HG03066 (cell line): ENCODE results near the gene TBC1D2.
A peak's percentile ranks its signal among the peaks of the same experiment; 100 is the strongest.
"Not testable (repeated sequence)": the region's sequence is repeated elsewhere in the genome, so short reads cannot be mapped to it uniquely, and the experiment has no call there.

Experiments
- ATAC-seq: cut with Tn5 transposase; IDR thresholded peaks from one replicate; pipeline ENCODE4 v1.9.1; 2021; ENCODE audit warnings: low read depth; ENCODE audit not compliant: unreplicated experiment

TBC1D2 gene, protein sequence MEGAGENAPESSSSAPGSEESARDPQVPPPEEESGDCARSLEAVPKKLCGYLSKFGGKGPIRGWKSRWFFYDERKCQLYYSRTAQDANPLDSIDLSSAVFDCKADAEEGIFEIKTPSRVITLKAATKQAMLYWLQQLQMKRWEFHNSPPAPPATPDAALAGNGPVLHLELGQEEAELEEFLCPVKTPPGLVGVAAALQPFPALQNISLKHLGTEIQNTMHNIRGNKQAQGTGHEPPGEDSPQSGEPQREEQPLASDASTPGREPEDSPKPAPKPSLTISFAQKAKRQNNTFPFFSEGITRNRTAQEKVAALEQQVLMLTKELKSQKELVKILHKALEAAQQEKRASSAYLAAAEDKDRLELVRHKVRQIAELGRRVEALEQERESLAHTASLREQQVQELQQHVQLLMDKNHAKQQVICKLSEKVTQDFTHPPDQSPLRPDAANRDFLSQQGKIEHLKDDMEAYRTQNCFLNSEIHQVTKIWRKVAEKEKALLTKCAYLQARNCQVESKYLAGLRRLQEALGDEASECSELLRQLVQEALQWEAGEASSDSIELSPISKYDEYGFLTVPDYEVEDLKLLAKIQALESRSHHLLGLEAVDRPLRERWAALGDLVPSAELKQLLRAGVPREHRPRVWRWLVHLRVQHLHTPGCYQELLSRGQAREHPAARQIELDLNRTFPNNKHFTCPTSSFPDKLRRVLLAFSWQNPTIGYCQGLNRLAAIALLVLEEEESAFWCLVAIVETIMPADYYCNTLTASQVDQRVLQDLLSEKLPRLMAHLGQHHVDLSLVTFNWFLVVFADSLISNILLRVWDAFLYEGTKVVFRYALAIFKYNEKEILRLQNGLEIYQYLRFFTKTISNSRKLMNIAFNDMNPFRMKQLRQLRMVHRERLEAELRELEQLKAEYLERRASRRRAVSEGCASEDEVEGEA

DNA sequence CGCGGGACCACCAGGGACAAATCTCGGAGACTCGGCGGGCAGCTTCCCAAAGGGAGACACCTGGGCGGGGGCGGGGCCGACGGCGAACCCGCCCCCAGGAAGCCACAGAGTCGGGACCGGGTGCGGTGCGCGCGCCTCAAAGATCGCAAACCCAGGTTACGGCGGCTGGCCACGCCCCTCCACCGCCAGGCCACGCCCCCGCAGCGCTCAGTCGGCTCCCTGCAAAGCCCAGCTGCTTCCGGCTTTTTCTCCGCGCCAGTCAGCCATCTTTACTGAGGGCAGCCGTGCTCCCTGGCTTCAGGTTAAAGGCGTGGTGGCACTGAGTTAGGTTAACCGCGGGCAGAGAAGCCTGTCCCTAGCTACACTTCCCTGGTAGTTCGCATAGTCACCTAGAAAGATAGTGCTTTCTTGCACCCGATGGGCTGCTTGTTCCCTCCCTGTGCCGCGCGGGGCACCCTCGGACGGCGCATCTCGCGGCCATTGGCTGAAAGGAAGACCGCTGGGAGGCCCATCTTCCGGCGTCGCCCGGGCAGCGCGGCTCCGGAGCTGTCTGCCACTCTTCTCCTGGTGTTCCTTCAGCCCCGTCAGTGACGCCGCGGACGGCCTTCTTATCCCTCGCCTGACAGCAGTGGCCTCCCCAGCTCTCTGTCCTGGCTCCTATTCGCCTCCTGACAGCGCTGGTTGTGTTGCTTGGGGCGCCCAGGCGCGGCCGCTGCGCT is at the start of gene TBC1D2:
TSS of gene TBC1D2 (minus strand) at position 72 of the 719 bp plus-strand sequence. CDS start 108 bp downstream, outside the sequence.
- peak; percentile 86 for ATAC-seq

DNA sequence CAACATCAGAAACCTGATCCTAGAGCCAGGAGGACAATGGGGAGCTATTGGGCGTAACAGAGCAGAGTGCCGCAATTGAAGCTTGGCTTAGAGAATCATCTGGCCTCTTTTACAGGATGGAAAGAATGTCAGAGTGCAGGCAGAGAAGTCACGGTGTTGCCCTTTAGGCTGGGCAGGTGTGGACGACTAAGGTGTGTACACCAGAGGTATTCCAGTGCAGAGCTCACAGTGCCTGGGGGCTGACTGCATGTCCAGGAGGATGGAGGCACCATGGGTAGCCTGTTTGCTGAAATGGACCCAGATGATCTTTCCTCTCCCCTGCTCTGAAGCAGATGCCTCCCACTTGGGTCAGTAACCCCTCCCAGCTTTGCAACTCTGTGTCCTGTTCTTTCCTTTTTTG is 48.9 kb upstream of the TBC1D2 start:
- no peak for ATAC-seq

DNA sequence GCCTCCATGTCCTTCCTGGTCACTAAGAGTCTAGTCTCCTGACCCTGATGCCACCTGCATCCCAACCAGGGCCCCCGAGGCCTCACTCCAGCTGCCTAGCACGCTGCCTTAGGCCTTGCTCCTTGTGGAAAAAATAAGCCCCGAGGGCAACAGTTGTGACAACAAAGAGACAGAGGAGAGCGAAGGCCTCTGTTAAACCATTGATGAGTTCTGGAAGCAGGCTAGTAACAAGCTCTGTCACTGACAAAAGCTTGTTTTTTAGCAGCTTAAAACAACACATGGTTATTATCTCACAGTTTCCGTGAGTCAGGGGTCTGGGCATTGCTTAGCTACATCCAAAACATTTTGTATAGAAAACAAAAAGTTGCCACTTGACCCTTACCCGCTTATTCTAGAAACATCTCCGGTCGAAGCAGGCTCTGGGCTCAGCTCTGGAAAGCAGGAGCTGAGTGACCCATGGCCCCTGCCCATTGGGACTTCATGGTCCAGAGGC is 48.2 kb upstream of the TBC1D2 start:
- no peak for ATAC-seq

DNA sequence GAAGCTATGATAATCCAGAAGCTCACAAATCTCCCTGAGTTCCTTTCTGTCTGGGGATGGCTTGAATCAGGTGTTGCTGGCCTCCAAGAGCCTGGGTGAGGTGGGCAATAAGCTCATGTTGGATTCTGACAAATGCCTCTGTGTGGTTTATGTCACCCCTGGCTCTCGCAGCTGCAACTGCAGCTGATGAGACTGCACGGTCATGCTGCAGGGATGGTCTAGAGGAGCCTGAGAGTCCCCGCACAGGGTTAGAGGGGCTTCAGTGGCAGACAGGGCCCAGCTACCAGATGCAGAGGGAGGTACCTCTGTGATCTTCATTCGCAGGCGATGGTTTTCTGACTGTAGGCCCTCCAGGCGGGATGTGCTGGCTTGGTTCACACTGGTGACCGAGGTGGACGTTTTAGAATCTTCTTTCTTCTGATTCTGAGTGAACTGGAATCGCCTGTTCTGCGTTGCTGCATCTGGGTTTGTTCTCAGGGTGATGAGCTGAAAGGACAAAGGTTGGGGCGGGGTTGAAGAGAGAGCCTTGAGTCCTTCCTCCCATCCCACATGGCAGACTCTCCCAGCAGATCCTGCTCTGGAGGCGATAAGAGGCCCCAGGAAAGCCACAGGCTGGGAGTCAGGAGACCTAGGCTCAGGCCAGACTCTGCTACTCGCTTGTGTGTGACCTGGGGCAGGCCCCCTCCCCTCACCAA is 47.6 kb upstream of the TBC1D2 start:
- no peak for ATAC-seq

DNA sequence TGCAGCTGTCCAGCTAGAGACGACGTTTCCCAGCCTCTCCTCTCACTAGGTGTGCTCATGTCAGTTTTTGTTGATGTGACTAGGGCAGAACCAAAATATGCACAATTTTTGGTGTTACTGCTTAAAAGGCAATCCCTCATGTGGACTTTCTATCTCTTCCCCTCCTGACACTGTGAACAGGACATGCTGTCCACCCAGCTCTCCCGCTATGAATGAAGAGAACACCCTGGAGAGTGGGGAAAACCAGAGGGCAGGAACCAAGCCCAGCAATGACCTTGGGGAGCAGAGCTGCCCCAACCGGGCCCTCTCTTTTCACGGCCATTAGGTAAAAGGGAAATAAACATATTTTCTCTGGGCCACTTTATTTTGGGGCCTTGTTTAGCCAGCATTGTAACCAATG is 46.7 kb upstream of the TBC1D2 start:
- ATAC-seq, result no peak

DNA sequence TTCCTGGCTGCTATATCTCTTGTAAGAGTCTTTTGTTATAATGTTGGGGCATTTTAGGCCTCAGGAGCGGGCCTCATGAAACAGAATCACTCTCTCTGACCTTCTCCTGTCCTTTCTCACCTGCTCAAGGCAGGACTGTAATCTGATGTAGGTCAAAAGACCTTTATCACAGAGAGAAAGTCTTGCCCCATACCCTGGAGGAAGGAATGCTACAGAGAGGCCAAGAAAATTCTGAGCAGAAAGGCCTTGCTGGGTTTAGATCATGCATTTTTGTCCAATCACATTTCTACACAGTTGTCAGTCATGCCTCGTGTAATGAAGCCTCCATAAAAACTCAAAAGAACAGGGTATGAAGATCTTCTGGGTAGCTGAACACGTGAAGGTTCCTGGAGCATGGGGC is 45.2 kb upstream of the TBC1D2 start:
- no peak for ATAC-seq

DNA sequence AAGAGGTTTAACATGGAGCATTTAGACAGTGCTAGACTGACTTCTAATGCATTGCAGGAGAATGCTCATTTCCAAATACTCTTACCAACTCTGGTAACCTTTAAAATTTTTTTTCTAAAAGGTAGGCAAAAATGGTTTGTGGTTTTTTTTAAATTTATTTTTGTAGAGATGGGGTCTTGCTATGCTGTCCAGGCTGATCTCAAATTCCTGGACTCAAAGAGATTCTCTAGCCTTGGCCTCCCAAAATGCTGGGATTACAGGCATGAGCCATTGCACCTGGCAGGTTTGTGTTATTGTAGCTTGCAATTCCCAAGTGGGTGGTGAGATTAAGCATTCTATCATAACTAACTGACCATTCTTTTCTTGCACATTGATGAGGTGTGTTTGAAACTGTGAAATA is 43.0 kb upstream of the TBC1D2 start:
- no peak for ATAC-seq

DNA sequence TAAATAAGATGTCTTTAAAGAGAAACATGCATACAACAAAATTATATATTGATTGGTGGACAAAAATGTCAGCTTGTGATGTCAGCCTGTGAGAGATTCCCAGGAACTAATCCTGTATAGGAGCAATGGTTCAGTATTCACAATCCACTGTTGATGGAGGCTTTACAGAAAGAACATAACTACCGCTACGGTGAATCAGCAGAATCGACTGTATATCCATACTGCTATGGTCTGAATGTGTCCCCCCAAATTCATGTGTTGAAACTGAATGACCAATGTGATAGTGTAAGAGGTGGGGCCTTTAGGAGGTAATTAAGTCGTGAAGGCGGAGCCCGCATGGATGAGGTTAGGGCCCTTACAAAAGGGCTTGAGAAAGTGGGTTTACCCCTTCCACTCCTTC is 40.4 kb upstream of the TBC1D2 start:
- ATAC-seq, result no peak

DNA sequence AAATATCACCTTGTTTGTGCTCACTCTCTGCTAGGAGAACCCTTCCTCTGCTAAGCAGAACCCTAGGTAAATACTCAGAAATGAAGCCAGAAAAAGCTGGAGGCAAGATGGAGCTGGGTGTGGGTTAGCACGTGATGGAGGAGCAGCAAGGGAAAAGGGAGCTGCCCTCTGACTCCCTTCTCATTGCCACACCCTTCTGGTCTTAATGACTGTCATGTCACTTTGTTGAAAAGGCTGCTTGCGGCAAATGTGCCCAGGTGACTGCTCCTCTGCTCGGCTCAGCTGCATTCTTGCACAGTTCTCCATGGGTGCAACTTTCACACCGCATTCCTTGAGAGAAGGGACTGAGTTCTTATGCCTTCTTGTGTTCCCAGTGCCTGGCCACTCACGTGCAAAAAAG is 36.4 kb upstream of the TBC1D2 start:
- no peak for ATAC-seq

DNA sequence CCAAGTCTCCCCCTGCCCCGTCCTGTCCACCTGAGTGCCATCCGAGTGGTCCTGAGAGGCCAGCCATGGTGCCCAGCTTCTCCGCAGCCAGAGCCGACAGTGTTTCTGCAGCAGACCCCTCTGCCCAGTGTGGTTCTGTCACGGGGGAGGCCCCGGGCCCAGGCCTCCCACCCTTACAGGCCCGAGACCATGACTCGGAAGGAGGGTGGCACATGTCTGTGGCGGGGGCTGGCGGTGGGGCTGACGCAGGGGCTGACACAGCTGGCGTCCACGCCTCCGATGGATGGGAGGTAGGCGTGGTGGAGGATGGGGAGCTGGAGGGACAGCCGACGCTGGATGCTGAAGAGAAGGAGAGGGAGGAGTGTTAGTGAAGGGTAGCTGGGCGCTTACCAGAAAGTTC is 35.0 kb upstream of the TBC1D2 start:
- ATAC-seq, result no peak

DNA sequence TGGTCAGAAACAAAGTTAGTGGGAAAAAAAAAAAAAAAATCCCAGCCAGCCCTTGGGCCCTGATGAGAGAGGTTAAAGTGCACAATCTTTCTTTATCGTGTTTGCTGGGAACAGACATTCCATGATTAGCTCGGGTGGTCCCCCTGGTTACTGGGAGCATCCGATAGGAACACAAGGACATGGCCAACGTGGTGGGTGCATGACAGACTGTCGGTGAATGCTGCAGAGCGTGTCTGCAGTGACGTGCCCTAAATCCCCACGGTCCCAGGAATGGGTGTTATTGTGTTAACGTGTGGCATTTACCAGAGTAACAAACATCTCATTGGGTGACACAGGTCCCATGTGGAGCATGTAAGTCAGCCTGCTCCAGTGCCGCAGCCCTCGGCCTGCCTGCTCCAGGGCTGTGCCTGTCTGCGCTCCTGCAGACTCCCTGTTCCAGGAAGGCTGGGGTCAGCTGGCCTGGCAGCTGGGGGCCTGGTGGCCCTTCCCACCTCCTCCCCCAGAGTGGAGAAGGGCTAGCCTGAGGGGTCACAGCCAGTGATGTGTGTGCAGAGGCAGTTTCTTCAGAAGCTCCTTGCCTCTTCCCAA is 34.3 kb upstream of the TBC1D2 start:
- no peak for ATAC-seq

DNA sequence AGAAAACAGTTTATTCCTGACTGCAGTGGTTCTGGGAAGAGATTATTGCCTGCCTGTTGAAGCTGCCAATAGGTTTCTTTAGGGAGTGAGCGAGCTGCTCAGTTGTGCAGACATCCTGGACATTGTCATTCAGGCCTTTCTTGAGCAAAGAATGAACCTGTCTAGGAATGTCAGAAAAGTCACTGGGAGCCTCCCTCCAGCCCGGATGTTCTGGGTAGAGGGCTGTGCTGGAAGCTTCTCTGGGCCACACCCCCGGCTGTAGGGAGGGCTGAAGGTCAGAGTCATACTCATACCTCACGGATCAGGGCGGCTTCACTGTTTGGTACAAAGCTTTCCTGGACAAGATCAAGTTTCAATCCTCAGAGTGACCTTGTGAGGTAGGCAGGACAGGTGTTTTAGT is 33.4 kb upstream of the TBC1D2 start:
- no peak for ATAC-seq

DNA sequence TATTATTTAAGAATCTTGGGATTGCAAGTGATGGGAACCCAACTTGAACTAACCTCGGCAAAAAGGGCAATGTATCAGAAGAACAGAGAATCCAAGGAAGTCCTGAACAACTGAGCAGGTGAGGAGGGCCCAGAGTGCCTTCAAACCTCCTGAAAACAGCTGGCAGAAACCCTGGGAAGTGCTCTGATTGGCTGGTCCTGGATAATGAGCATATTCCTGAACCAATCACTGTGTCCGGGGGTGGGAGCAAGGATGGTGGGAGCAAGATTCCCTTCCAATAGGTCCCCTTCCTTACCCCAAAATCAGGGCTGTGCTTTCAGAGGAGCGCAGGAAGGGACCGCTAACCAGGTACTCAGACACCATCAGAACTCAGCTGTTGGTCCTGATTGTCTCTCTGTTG is 31.9 kb upstream of the TBC1D2 start:
- ATAC-seq, result no peak

DNA sequence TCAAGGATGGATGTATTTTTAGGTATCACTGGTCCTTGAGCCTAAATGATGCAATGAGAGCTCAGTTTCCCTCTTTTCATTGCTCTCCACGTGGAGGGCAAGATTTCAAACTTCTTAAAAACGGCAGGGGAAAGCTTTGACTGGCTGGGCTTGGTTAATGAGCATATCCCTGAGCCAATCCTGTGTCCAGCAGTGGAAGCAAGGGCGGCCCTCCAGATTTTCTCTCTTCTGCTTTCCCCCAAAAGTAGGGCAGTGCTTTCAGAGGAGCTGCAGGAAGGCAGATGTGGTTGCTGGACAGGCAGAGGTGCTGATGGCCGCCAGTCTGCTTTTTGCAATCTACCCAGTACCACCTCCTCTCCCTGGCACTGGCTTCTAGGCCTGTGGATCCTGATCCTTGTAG is 30.0 kb upstream of the TBC1D2 start:
- ATAC-seq, result no peak

DNA sequence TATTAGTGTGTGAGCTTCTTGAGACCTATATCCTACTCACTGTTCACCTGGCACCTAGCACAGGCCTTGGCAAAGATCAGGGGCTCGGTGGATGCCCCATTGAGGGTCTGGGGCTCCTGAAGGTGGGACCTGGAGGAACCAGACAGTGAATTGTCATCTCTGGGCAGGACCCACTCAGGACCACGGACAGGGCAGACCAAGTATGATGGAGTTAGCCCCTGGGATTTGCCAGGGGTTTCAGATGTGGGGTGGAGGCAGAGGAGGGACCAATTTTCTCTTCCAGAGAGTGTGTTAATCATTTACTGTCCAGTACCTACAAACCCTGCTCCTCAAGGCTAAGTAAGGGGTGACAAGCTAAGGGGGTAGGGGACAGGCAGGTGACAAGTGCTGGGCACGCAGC is 29.3 kb upstream of the TBC1D2 start:
- no peak for ATAC-seq

DNA sequence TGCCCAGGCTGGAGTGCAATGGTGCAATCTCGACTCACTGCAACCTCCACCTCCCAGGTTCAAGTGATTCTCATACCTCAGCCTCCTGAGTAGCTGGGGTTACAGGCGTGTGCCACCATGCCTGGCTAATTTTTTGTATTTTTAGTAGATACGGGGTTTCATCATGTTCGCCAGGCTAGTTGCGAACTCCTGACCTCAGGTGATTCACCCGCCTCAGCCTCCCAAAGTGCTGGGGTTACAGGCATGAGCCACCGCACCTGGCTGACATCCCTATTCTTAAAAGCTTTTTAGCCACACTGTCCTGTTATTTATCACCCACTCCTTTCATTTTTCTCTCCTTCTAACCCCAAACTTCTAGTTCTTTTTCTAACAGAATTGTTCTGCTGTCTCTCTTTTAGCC is 27.7 kb upstream of the TBC1D2 start:
- ATAC-seq, result not testable (repeated sequence)

DNA sequence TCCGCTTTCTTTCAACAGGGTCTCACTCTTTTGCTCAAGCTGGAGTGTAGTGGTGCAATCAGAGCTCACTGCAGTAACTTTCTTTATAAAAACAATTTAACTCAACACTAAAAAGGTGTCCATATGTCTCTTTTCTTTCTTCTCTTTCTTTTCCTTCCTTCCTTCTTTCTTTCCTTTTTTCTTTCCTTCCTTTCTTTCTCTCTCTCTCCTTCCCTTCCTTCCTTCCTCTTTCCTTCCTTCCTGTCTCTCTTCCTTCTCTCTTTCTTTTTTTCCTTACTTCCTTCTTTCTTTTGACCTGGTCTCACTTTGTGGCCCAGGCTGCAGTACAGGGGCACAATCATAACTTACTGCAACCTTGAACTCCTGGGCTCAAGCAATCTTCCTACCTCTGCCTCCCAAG is 25.8 kb upstream of the TBC1D2 start:
- ATAC-seq, result no peak

DNA sequence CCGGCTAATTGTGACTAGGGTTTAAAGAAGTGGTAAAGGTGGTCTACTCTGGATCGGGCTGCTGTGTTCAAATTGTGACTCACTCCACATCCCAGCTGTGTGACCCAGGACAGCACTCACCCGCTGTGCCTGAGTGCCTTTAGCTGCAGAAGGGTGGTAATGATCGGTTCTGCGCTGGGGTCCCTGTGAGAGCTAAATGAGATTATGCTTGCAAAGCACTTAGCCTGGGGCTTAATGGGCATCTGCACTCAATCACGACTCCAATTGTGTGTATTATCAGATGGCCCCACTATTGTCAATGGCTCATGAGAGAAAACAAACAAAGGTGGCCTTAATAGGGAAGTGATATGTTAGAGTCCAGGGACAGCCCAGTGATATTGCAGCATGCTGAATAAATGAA is 25.1 kb upstream of the TBC1D2 start:
- no peak for ATAC-seq

DNA sequence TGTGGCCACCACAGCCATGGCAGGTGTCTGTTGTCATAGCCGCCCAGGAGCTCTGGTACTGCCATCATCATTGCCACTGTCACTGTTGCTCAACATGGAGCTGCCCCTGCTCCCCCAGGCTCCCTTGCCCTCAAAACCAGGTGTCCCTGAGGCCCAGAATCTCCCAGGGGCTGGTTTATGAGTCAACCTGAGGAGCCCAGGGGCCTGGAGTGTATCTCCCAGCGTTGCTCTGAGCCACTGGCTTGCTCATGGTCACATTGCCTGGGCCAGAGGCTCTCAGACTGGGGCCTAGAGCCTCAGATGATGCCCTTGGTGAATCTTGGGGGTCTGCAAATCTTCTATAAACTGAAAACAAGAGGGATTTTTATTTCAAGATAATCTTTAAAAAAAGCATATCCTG is 24.7 kb upstream of the TBC1D2 start:
- ATAC-seq, result no peak

DNA sequence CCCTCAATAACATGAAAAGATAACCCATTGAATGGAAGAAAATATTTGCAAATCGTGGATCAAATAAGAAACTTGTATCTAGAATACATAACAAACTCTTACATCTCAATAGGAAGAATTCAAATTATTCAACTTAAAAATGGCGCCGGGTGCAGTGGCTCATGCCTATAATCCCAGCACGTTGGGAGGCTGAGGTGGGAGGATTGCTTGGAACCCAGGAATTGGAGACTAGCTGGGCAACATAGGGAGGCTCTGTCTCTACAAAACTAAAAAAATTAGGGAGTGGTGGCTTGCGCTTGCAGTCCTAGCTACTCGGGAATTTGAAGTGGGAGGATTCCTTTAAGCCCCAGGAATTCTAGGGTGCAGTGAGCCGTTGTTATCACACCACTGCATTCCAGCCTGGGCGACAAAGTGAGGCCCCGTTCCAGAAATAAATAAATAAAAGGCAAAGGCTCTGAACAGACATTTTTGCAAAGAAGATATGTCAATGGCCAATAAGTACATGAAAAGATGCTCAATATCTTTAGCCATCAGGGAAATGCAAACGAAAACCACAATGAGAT is 21.5 kb upstream of the TBC1D2 start:
- ATAC-seq, result no peak
